ENCODE measurements around the gene C1QTNF6.

C1QTNF6 gene

DNA sequence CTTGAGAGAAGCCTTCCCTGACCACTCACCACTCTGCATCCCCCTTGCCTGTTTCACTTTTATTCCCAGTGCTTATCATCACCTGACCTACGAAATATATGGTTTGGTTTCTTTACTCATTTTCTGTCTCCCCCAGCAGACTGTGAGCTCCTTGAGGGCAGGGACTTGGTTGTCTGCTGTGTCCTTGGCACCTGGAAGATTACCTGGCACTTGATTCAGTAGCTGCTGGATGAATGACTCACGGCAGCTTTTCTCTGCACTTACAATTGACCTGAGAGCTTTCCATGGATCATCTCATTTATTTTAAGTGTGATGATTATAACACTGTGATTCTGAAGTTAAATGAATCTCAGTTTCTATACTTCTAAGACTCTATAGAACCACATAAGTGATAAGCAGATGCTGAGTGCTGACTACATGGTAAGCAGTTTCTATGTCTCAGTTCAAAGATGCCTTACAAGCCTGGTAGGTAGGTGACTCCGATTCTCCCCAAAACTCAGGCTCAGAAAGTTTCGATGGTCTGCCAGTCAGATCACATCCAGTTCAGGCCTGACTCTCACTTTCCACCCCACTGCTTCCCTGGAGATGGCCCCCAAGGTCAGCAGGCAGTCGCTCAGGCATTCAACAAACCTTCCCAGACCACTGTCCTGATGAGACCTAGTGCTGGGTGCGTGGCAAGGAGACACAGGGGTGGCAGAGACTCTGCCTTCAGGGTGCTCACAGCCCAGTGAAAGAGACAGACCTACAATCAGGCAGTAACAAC, 50.0 kb downstream of the C1QTNF6 start:
- H3K4me3 ChIP-seq (ENCODE audit: low read depth in 1 of 2, low read length in 1 of 2) = no peak overlapping the region
- TF ChIP-seq, protein P1, sequence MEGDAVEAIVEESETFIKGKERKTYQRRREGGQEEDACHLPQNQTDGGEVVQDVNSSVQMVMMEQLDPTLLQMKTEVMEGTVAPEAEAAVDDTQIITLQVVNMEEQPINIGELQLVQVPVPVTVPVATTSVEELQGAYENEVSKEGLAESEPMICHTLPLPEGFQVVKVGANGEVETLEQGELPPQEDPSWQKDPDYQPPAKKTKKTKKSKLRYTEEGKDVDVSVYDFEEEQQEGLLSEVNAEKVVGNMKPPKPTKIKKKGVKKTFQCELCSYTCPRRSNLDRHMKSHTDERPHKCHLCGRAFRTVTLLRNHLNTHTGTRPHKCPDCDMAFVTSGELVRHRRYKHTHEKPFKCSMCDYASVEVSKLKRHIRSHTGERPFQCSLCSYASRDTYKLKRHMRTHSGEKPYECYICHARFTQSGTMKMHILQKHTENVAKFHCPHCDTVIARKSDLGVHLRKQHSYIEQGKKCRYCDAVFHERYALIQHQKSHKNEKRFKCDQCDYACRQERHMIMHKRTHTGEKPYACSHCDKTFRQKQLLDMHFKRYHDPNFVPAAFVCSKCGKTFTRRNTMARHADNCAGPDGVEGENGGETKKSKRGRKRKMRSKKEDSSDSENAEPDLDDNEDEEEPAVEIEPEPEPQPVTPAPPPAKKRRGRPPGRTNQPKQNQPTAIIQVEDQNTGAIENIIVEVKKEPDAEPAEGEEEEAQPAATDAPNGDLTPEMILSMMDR (IDR thresholded peaks at IDR 0.05) = no peak
- no peaks in the 10 kb centered on the region for H3K9me3 ChIP-seq
- H3K27me3 ChIP-seq = no peaks in the 10 kb centered on the region
- no peak overlapping the region for H3K27ac ChIP-seq
- no peaks in the 10 kb centered on the region for H3K4me1 ChIP-seq (ENCODE audit: control insufficient read depth in 1 of 2, insufficient read depth in 1 of 2, low read depth in 1 of 2, low read length in 1 of 2)
- H3K36me3 ChIP-seq = no peaks in the 10 kb centered on the region

DNA sequence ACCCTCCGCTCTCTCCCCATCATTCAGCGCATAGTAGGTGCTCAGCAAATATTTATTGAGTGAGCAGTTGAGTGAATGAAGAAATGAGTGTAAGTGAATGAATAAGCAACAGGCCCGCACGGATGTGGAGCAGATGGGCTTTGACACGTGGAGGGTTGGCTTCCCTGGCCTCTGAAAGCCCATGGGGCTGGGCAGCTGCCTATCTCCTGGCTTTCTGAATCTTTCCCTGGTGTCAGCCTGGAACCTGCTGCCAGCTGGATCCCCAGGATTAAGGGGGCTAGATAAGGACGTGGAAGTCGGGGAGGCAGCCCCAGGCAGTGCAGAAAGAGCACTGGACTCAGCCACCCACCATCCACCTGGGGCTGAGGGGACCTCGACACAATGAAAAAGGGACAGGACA, 50.9 kb downstream of the C1QTNF6 start:
- H3K36me3 ChIP-seq = no peaks in the 10 kb centered on the region
- TF ChIP-seq, protein P1 (IDR thresholded peaks at IDR 0.05) = no peak
- no peaks in the 10 kb centered on the region for H3K9me3 ChIP-seq
- no peak overlapping the region for H3K27ac ChIP-seq
- no peak overlapping the region for H3K4me3 ChIP-seq (ENCODE audit: low read depth in 1 of 2, low read length in 1 of 2)
- no peaks in the 10 kb centered on the region for H3K27me3 ChIP-seq
- H3K4me1 ChIP-seq (ENCODE audit: control insufficient read depth in 1 of 2, insufficient read depth in 1 of 2, low read depth in 1 of 2, low read length in 1 of 2) = no peaks in the 10 kb centered on the region

GRCh38 chr22:37135023-37135422, 53.0 kb downstream of the C1QTNF6 start:
- TF ChIP-seq, protein P1 (IDR thresholded peaks at IDR 0.05) = no peak
- Histone ChIP-seq H3K36me3 (no peaks in the 10 kb centered on the region), H3K27ac (no peak overlapping the region), H3K4me1 (ENCODE audit: control insufficient read depth in 1 of 2, insufficient read depth in 1 of 2, low read depth in 1 of 2, low read length in 1 of 2) (no peaks in the 10 kb centered on the region), H3K9me3 (no peaks in the 10 kb centered on the region), H3K4me3 (ENCODE audit: low read depth in 1 of 2, low read length in 1 of 2) (no peak overlapping the region), H3K27me3 (no peaks in the 10 kb centered on the region)

DNA sequence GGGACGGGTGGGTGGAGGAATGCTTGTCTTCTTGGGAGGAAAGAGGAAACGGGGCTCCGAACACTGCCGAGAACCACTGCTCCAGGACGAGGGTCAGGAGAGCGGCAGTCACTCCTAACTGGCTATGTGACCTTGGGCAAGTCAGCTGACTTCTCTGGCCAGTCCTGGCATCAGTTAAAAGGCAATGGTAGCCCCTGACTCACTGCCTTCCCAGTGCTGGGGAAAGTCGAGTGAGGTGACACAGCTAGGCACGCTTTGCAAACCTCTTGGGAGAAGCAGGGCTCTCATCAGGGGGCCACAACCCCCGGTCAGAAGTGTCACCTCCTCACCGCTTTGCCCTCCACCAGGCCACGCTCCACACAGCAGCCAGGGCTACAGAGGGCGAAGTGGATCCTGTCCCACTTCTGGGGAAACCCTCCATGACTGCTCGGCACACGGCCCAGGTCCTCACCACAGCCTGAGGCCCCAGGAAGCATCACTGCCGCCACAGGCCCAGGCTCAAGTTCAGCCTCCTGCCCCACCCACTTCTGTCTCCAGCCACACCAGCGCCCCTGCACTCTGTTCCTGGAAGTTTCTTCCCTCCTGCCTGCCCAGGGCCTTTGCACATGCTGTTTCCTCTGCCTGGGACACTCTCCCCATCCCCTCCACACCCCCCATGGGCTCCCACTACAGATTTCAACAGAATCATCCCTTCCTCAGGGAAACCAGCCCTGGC, 54.6 kb downstream of the C1QTNF6 start:
- H3K4me3 ChIP-seq (ENCODE audit: low read depth in 1 of 2, low read length in 1 of 2) = no peak overlapping the region
- TF ChIP-seq, protein P1 (IDR thresholded peaks at IDR 0.05) = no peak
- H3K9me3 ChIP-seq = no peaks in the 10 kb centered on the region
- H3K36me3 ChIP-seq = no peaks in the 10 kb centered on the region
- no peaks in the 10 kb centered on the region for H3K27me3 ChIP-seq
- no peaks in the 10 kb centered on the region for H3K4me1 ChIP-seq (ENCODE audit: control insufficient read depth in 1 of 2, insufficient read depth in 1 of 2, low read depth in 1 of 2, low read length in 1 of 2)
- H3K27ac ChIP-seq = no peak overlapping the region

DNA sequence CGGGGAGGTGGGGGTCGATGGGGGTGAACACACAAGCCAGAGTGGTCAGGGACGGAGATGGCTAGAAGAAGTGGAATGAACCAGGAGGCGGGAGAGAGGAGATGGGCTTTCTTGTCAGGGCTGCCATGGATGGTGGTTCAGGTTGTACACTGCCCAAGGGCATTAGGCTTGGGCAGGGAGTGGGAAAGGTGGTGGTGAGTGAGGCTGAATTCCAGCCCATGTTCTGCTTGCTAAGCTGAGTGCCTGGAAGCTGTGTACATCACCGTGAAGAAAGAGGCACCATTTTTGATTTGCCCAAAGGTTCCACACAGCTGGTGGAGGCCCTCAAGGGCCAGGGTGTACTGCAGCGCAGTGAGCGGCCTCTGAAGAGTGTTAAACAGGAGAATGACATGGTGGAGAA, 55.3 kb downstream of the C1QTNF6 start:
- H3K27ac ChIP-seq = no peak overlapping the region
- H3K27me3 ChIP-seq = no peaks in the 10 kb centered on the region
- no peaks in the 10 kb centered on the region for H3K36me3 ChIP-seq
- no peaks in the 10 kb centered on the region for H3K4me1 ChIP-seq (ENCODE audit: control insufficient read depth in 1 of 2, insufficient read depth in 1 of 2, low read depth in 1 of 2, low read length in 1 of 2)
- TF ChIP-seq, protein P1 (IDR thresholded peaks at IDR 0.05) = no peak
- H3K9me3 ChIP-seq = no peaks in the 10 kb centered on the region
- no peak overlapping the region for H3K4me3 ChIP-seq (ENCODE audit: low read depth in 1 of 2, low read length in 1 of 2)

Data from neutrophil (primary cell).